Stomach (tissue), 9 donors: ENCODE data around the gene ELMO3. TPM values are rescaled to one million over a fixed set of nuclear protein-coding genes. Genes with fewer than 3 reads are reported as not detected.
A peak's percentile ranks its signal among the peaks of the same experiment; 100 is the strongest.

Source experiments
- DNase-seq, 2 donors: peaks; one replicate each; pipeline versions ENCODE4 v3.0.0 to v3.0.0-alpha.2; 2013 to 2019
- H3K27ac ChIP-seq, 5 donors: fragments of 200-600 bp in 4 of 5; sonication (generic) in 4 of 5; one replicate each; pipeline ENCODE4 v1.5.1; 2013 to 2019; ENCODE audit warnings: mild to moderate bottlenecking in 1 of 5, moderate library complexity in 1 of 5
- H3K27me3 ChIP-seq, 3 donors: fragments of 200-600 bp; sonication (generic); one replicate each; pipeline ENCODE4 v1.5.1; 2017 to 2019; ENCODE audit warnings: mixed run types in 1 of 3
- H3K36me3 ChIP-seq, 4 donors: fragments of 200-600 bp; sonication (generic); 1 replicate in 3 of 4; 2 replicates in 1 of 4; pipeline ENCODE4 v1.5.1; 2016 to 2019
- H3K4me1 ChIP-seq, 4 donors: fragments of 200-600 bp; sonication (generic); one replicate each; pipeline ENCODE4 v1.5.1; 2016 to 2019
- H3K4me3 ChIP-seq, 4 donors: fragments of 200-600 bp; sonication (generic) in 3 of 4; one replicate each; pipeline ENCODE4 v1.5.1; 2016 to 2019; ENCODE audit warnings: mild to moderate bottlenecking in 1 of 4
- H3K9me3 ChIP-seq, 4 donors: fragments of 200-600 bp; sonication (generic); one replicate each; pipeline ENCODE4 v1.5.1; 2016 to 2019
- EP300 ChIP-seq: sonication (generic); formaldehyde crosslinking; IDR thresholded peaks from one replicate; pipeline ENCODE4 v1.6.1; 2017; ENCODE audit warnings: antibody characterized with exemption
- POLR2A ChIP-seq, 4 donors: fragments of 450-650 bp; IDR thresholded peaks; one replicate each; pipeline ENCODE4 v1.6.1; 2016; ENCODE audit warnings: antibody characterized with exemption in 4 of 4, control low read depth in 2 of 4, mild to moderate bottlenecking in 1 of 4, moderate library complexity in 1 of 4
- POLR2AphosphoS5 ChIP-seq, 3 donors: sonication (generic); formaldehyde crosslinking; IDR thresholded peaks; one replicate each; pipeline ENCODE4 v1.6.1; 2016; ENCODE audit warnings: antibody characterized with exemption in 3 of 3
- WGBS, 5 donors: extraction: QIAGEN DNeasy Blood & Tissue Kit in 3 of 5; methylation state at CpG; one replicate each; pipeline versions ENCODE4 v1.1.5 to v1.1.7; 2013 to 2018; 5-methylcytosine and 5-hydroxymethylcytosine counted together
- intact Hi-C: fragments of 100-400 bp; cut with DNase I; formaldehyde crosslinking; loops from one replicate; pipeline ENCODE4 v1.15.1; 2023; ENCODE audit warnings: low total_unique reads
- polyA plus RNA-seq, 3 donors: library from polyadenylated mRNA; stranded (reverse); fragments of 200-250 nt; gene quantifications; one replicate each; pipeline ENCODE4 v1.2.3, GENCODE V29; 2013
- total RNA-seq, 5 donors: library from RNA; depleted of rRNA; stranded (reverse); fragments of >200 nt; gene quantifications; one replicate each; pipeline versions ENCODE4 v1.1.0 to v1.2.3, GENCODE V29; 2014 to 2016
- TF ChIP-seq, protein P1 (sequence below), 7 experiments: fragments of 450-650 bp in 4 of 7; fragments of 200-600 bp in 3 of 7; sonication (generic) in 3 of 7; IDR thresholded peaks; one replicate each; pipeline ENCODE4 v1.5.1; 2016 to 2019; ENCODE audit warnings: antibody characterized with exemption in 7 of 7, control low read depth in 2 of 7, mild to moderate bottlenecking in 1 of 7
- donor health status: healthy with polysubstance abuse.
- donor health status: Bipolar disorder and iron deficiency.
- donor health status: healthy.

The ELMO3 gene
- total and polyA plus RNA-seq, 8 donors, result 11.6 to 133 (median 40.8) TPM

DNA sequence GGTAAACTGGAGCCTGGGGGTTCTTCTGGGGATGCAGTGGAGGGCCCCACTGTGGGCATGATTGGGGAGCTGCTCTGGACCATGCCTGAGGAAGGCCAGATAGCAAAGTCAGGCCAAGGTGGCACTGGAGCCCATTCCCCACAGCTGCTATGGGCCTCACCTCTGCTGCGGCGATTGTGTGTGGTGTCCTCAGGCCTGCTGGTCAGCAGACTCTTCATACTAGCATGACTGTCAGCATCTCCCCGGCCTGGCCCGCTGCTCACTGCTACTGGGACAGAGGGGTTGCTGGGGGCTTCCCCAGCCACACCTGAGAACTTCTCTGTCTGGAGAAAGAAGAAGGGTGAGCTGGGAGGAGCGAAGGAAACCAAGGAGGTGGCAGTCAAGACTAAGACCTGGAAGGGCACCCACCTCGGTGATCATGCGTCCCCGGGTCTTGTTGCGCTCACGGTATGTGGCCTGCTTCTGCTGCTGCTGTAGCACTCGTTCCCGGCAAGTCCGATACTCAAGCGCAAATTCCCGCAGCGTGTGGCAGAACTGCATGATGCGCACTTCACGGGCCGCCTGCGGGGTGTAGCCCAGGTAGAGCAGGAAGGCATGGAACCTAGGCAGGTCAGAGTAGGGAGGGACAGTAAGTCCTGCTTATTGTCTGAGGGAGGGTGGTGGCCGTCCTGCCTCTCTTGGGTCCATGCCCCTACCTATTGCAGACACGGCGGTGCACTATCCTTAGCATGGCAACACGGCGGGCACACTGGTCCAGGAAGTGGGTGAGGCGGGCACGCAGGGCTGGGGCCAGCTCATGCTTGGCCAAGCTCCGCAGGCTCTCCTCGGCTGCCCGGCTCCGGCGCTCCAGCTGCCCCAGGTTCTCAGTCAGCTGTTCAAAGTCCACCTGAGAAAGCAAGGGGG lies 31.2 kb downstream of the ELMO3 start:
- H3K27me3 ChIP-seq, result no peaks in the 10 kb centered on the region
- H3K27ac ChIP-seq, result no peak overlapping the region
- H3K9me3 ChIP-seq, result no peaks in the 10 kb centered on the region
- DNase-seq, result no peak
- H3K4me3 ChIP-seq, result no peak overlapping the region
- H3K4me1 ChIP-seq, result peaks cover 9 to 34% (median 27%) of the 10 kb centered on the region in 4 donors
- TF ChIP-seq POLR2A (IDR thresholded peaks at IDR 0.05), result no peak
- 84 to 93% (median 89%) methylated on average over 31 to 32 of the region's 32 CpGs for WGBS, 5 donors
- peaks cover 37 to 73% (median 71%) of the 10 kb centered on the region in 4 donors for H3K36me3 ChIP-seq
- intact Hi-C loops, result no loop called here

GRCh38 chr16:67230809-67231660 lies 32.1 kb downstream of the ELMO3 start:
- no peak overlapping the region for H3K27ac ChIP-seq
- no peak for TF ChIP-seq POLR2A (IDR thresholded peaks at IDR 0.05)

DNA sequence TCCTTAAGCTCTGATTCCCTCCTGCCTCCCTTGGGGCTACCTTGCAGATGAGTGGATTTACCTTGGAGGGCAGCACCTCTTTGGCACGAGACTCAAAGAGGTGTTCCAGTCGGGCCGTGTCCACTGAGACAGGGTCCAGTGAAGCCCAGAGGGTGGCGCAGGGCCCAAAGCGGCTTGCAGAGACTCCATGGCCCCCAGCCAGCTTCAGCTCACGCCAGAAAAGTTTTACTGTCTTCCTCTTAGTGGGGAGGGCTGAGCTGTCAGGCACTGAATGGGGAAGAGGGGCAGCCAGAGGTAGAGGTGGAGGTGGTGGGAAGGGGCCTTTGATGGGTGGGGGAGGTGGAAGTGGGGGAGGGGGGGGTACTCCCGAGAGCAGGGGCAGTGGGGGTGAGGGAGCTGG lies 34.7 kb downstream of the ELMO3 start:
- Histone ChIP-seq H3K4me1 (peaks cover 0 to 6% (median 3%) of the 10 kb centered on the region in 4 donors), H3K27me3 (no peaks in the 10 kb centered on the region), H3K4me3 (no peak overlapping the region), H3K27ac (no peak overlapping the region), H3K36me3 (peaks cover 64 to 100% (median 100%) of the 10 kb centered on the region in 4 donors), H3K9me3 (no peaks in the 10 kb centered on the region)
- no peak for DNase-seq
- 61 to 80% (median 67%) methylated on average over 6 to 7 of the region's 7 CpGs for WGBS, 5 donors
- no peak for TF ChIP-seq POLR2AphosphoS5 (IDR thresholded peaks at IDR 0.05)
- TF ChIP-seq POLR2A (IDR thresholded peaks at IDR 0.05), result no peak
- TF ChIP-seq, protein P1, sequence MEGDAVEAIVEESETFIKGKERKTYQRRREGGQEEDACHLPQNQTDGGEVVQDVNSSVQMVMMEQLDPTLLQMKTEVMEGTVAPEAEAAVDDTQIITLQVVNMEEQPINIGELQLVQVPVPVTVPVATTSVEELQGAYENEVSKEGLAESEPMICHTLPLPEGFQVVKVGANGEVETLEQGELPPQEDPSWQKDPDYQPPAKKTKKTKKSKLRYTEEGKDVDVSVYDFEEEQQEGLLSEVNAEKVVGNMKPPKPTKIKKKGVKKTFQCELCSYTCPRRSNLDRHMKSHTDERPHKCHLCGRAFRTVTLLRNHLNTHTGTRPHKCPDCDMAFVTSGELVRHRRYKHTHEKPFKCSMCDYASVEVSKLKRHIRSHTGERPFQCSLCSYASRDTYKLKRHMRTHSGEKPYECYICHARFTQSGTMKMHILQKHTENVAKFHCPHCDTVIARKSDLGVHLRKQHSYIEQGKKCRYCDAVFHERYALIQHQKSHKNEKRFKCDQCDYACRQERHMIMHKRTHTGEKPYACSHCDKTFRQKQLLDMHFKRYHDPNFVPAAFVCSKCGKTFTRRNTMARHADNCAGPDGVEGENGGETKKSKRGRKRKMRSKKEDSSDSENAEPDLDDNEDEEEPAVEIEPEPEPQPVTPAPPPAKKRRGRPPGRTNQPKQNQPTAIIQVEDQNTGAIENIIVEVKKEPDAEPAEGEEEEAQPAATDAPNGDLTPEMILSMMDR (IDR thresholded peaks at IDR 0.05), result no peak
- no peak for TF ChIP-seq EP300
- intact Hi-C loops, result no loop called here

More at GRCh38 chr16:67230809-67231660, 32.1 kb downstream of the ELMO3 start:
- WGBS, 5 donors, result 65 to 77% (median 74%) methylated on average over 11 to 12 of the region's 12 CpGs
- Histone ChIP-seq H3K36me3 (peaks cover 43 to 82% (median 80%) of the 10 kb centered on the region in 4 donors), H3K4me3 (no peak overlapping the region), H3K4me1 (peaks cover 9 to 26% (median 20%) of the 10 kb centered on the region in 4 donors), H3K9me3 (no peaks in the 10 kb centered on the region), H3K27me3 (no peaks in the 10 kb centered on the region)
- peak in 1 of 2 donors; percentile 48 for DNase-seq
- intact Hi-C loops, result no loop called here

- peaks cover 0 to 5% (median 2%) of the 10 kb centered on the region in 4 donors for H3K4me1 ChIP-seq
- 88 to 96% (median 94%) methylated on average over 4 to 10 of the region's 10 CpGs for WGBS, 5 donors
- DNase-seq, result no peak
- H3K9me3 ChIP-seq, result no peaks in the 10 kb centered on the region
- no peaks in the 10 kb centered on the region for H3K27me3 ChIP-seq
- intact Hi-C loops, result no loop called here
- peaks cover 64 to 100% (median 100%) of the 10 kb centered on the region in 4 donors for H3K36me3 ChIP-seq
- H3K27ac ChIP-seq, result no peak overlapping the region
- TF ChIP-seq POLR2A (IDR thresholded peaks at IDR 0.05) (no peak), POLR2AphosphoS5 (IDR thresholded peaks at IDR 0.05) (no peak), EP300 (no peak)
- TF ChIP-seq, protein P1 (IDR thresholded peaks at IDR 0.05), result no peak
- no peak overlapping the region for H3K4me3 ChIP-seq
Measured at GRCh38 chr16:67234180-67234597, 35.3 kb downstream of the ELMO3 start.
